Measurements from ENCODE around the gene DTNB.

GRCh38 chr2:25692143-25692542, 18.8 kb upstream of the DTNB start:
- TF ChIP-seq CTCF (IDR thresholded peaks at IDR 0.05) (no peak), POLR2A (IDR thresholded peaks at IDR 0.05; ENCODE audit: low read depth) (no peak), POLR2AphosphoS5 (IDR thresholded peaks at IDR 0.05) (no peak)

All from esophagus muscularis mucosa (tissue), 3 donors.